Occipital lobe (tissue), 2 donors: ENCODE measurements around the gene PRDX1. TPM values are rescaled to one million over a fixed set of nuclear protein-coding genes. Genes with fewer than 3 reads are reported as not detected.

Experiments used
- DNase-seq: peaks from one replicate; lab custom pipeline; 2025; lab: John Stamatoyannopoulos, UW
- total RNA-seq: library from RNA; depleted of rRNA; stranded (reverse); fragments of >200 nt; gene quantifications from one replicate; pipeline ENCODE4 v1.2.3, GENCODE V29; 2014

PRDX1 gene
- total RNA-seq, 1 donor from 2014 or later: 186 TPM

DNA sequence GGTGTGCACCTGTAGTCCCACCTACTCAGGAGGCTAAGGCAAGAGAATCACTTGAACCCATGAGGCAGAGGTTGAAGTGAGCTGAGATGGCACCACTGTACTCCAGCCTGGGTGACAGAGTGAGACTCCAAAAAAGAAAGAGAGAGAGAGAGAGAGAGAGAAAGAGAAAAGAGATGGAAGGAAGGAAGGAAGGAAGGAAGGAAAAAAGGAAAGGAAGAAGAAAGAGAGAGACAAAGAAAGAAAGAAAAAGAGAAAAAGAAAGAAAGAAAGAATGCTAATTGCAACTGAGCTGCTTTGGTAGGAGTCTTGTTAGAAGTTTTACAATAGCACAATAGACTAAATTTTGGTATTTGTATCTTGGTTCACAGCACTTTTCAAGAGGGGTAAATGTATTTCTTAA, 56.4 kb downstream of the PRDX1 start:
- DNase-seq: no peak

Other genes starting within 250 kb of the PRDX1 start
- gene HPDL, start 195.0 kb downstream of the PRDX1 start, total RNA-seq: 0.62 TPM
- gene TOE1, start 181.7 kb downstream of the PRDX1 start, total RNA-seq: 5.1 TPM
- 23.2 TPM for gene MUTYH, start 181.4 kb downstream of the PRDX1 start, total RNA-seq
- gene TESK2, start 30.7 kb downstream of the PRDX1 start, total RNA-seq: 1.9 TPM
- gene CCDC163, start 21.8 kb downstream of the PRDX1 start, total RNA-seq: not detected
- gene MMACHC, start 21.6 kb downstream of the PRDX1 start, total RNA-seq: 2.2 TPM
- gene AKR1A1, start 28.9 kb upstream of the PRDX1 start, total RNA-seq: 56.1 TPM
- 87.5 TPM for gene NASP, start 62.2 kb upstream of the PRDX1 start, total RNA-seq
- 0.47 TPM for gene CCDC17, start 102.2 kb upstream of the PRDX1 start, total RNA-seq
- gene GPBP1L1, start 164.6 kb upstream of the PRDX1 start, total RNA-seq: 55.4 TPM
- 20.7 TPM for gene TMEM69, start 166.3 kb upstream of the PRDX1 start, total RNA-seq
- 14.7 TPM for gene IPP, start 228.8 kb upstream of the PRDX1 start, total RNA-seq